IMR-90 (cell line): ENCODE measurements around the gene IL4R.

Experiments used
- CEBPB ChIP-seq: IDR thresholded peaks from 2 replicates; pipeline ENCODE4 v1.6.1; 2012; ENCODE audit warnings: low read depth, low read length, improper control_type of control experiment
- CHD1 ChIP-seq: IDR thresholded peaks from 2 replicates; pipeline ENCODE4 v1.6.1; 2012; ENCODE audit warnings: low read depth, low read length, improper control_type of control experiment
- MAZ ChIP-seq: IDR thresholded peaks from 2 replicates; pipeline ENCODE4 v1.6.1; 2012; ENCODE audit warnings: low read depth, mild to moderate bottlenecking, low read length, improper control_type of control experiment, moderate library complexity, borderline replicate concordance
- MXI1 ChIP-seq: IDR thresholded peaks from 2 replicates; pipeline ENCODE4 v1.6.1; 2012; ENCODE audit warnings: low read depth, mild to moderate bottlenecking, low read length, moderate library complexity, borderline replicate concordance
- NFE2L2 ChIP-seq: fragments of 150-350 bp; IDR thresholded peaks from 2 replicates; pipeline ENCODE4 v1.6.1; 2016; ENCODE audit warnings: low read depth, mild to moderate bottlenecking, low read length
- POLR2A ChIP-seq: IDR thresholded peaks from 2 replicates; pipeline ENCODE4 v1.6.1; 2012; ENCODE audit warnings: mild to moderate bottlenecking, low read depth, low read length
- RAD21 ChIP-seq: IDR thresholded peaks from 2 replicates; pipeline ENCODE4 v1.6.1; 2012; ENCODE audit warnings: low read length, improper control_type of control experiment
- RCOR1 ChIP-seq: IDR thresholded peaks from 2 replicates; pipeline ENCODE4 v1.6.1; 2012; ENCODE audit warnings: mild to moderate bottlenecking, low read length, improper control_type of control experiment; ENCODE audit not compliant: insufficient replicate concordance
- RFX5 ChIP-seq: IDR thresholded peaks from 2 replicates; pipeline ENCODE4 v1.8.0; 2012; ENCODE audit warnings: low read depth, mild to moderate bottlenecking, low read length, moderate library complexity
- TF ChIP-seq, protein P1 (sequence below): conservative IDR thresholded peaks from 2 replicates; pipeline ENCODE4 v1.5.1; 2012; ENCODE audit warnings: mild to moderate bottlenecking, low read depth, low read length, improper control_type of control experiment
- TF ChIP-seq, protein P2 (sequence below): fragments of 150-350 bp; IDR thresholded peaks from 2 replicates; pipeline ENCODE4 v1.6.1; 2017; ENCODE audit warnings: mild to moderate bottlenecking, antibody characterized with exemption, low read length, low read depth
- TF ChIP-seq, protein P3 (sequence below): fragments of 150-350 bp; IDR thresholded peaks from 2 replicates; pipeline ENCODE4 v1.6.1; 2016; ENCODE audit warnings: low read depth, mild to moderate bottlenecking, low read length, moderate library complexity, borderline replicate concordance

DNA sequence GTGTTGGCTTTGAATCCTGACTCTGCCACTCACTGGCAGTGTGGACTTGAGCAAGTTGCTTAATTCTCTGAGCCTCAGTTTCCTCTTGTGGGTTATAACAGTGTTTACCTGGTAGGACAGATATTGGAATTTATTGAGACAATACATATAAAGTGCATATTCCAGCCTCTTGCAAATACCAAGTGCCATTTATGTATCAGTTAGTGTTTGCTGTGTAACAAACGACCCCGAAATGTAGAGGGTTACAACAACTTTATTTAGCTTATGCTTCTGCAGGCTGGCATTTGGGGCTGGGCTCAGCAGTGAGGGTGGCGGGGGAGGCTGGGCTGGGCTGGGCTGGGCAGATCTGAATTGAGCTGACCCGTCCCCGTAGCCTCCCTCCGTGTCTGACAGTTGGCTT, 45.8 kb downstream of the IL4R start:
- TF ChIP-seq, protein P1, sequence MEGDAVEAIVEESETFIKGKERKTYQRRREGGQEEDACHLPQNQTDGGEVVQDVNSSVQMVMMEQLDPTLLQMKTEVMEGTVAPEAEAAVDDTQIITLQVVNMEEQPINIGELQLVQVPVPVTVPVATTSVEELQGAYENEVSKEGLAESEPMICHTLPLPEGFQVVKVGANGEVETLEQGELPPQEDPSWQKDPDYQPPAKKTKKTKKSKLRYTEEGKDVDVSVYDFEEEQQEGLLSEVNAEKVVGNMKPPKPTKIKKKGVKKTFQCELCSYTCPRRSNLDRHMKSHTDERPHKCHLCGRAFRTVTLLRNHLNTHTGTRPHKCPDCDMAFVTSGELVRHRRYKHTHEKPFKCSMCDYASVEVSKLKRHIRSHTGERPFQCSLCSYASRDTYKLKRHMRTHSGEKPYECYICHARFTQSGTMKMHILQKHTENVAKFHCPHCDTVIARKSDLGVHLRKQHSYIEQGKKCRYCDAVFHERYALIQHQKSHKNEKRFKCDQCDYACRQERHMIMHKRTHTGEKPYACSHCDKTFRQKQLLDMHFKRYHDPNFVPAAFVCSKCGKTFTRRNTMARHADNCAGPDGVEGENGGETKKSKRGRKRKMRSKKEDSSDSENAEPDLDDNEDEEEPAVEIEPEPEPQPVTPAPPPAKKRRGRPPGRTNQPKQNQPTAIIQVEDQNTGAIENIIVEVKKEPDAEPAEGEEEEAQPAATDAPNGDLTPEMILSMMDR = no peak
- TF ChIP-seq RCOR1 (no peak), RAD21 (no peak), RFX5 (no peak), MXI1 (no peak), POLR2A (no peak), CHD1 (no peak), MAZ (no peak), NFE2L2 (no peak), CEBPB (no peak)
- TF ChIP-seq, protein P2, sequence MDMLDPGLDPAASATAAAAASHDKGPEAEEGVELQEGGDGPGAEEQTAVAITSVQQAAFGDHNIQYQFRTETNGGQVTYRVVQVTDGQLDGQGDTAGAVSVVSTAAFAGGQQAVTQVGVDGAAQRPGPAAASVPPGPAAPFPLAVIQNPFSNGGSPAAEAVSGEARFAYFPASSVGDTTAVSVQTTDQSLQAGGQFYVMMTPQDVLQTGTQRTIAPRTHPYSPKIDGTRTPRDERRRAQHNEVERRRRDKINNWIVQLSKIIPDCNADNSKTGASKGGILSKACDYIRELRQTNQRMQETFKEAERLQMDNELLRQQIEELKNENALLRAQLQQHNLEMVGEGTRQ = no peak
- TF ChIP-seq, protein P3, sequence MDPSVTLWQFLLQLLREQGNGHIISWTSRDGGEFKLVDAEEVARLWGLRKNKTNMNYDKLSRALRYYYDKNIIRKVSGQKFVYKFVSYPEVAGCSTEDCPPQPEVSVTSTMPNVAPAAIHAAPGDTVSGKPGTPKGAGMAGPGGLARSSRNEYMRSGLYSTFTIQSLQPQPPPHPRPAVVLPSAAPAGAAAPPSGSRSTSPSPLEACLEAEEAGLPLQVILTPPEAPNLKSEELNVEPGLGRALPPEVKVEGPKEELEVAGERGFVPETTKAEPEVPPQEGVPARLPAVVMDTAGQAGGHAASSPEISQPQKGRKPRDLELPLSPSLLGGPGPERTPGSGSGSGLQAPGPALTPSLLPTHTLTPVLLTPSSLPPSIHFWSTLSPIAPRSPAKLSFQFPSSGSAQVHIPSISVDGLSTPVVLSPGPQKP = no peak
